CD4-positive, alpha-beta T cell treated with Interferon alpha-2 for 1 hour (primary cell): ENCODE data around the gene FOXL2.
"Not testable (repeated sequence)": the region's sequence is repeated elsewhere in the genome, so short reads cannot be mapped to it uniquely, and the experiment has no call there.

ENCODE experiments used
- DNase-seq, 2 donors: peaks; one replicate each; pipeline ENCODE4 v3.0.0-alpha.2; 2020 to 2022

Gene FOXL2

DNA sequence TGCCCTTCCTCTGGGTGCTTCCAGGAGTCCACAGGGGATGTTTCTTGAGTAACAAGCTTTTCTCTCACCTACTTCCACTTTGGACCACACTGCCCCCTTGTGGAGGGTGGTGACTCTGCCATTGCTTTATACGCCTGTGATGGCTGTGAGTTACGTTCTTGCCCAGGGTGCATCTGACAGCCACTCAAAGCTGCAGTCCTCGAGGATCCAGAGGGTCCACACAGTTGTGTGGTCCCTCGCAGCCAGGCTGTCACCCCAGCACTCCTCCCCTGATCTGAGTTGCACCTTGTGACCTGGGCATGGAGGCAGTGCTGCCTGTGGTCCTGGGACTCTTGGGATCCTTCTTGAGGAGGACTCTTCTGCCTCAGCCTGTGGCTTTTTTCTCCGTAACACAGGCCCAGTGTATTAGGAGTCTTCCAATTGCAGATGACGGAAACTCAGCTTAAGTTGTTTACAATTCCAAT, 23.4 kb downstream of the FOXL2 start:
- peak; percentile 81 to 85 for DNase-seq

DNA sequence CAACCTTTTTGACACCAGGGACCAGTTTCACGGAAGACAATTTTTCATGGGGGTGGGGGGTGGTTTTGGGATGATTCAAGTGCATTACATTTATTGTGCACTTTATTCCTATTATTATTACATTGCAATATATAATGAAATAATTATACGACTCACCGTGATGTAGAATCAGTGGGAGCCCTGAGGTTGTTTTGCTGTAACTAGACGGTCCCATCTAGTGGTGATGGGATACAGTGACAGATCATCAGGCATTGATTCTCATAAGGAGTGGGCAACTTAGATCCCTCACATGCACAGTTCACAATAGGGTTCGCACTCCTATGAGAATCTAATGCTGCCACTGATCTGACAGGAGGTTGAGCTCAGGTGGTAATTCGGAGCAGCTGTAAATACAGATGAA, 24.5 kb downstream of the FOXL2 start:
- not testable (repeated sequence) for DNase-seq

DNA sequence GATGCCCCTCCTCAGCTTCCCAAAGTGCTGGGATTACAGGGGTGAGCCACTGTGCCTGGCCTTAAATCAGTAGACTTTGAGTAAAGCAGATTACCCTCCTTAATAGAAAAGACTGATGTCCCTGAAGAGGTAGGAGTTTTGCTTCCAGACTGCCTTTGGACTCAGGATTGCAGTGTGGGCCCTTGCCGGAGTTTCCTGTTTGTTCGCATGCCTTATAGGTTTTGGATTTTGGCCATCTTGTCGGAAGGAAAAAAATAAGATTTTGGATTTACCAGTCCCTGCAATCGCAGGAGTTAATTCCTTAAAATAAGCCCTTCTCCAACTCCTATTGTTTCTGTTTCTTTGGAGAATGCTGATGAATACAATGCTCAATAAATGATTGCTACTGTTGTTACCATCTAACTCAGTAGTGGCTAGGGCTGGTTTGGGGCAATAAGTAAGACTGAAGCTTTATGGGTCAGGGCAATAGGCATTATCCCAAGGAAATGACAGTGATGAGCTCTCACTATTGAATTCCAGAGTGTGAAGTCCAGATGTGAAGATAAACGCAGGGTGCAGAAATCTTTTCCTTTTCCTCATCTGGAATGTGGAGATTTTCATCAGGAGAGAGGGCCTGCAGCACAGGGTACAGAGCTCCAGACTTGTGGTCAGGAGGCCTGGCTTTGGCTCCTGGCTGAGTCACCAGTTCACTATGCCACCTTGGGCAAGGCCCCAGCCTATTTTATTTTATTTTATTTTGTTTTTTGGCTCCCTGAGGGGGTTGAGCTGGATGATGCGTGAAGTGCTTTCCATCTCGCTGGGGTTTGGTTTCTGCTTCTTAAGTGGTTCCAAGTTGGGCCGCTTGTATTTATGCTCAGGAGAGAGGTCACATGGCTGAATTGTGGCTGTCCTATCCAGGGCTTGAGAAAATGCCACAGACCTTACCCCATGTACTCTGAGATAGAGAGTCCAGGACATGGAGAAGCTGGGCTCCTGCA, 25.3 kb downstream of the FOXL2 start:
- DNase-seq = no peak

DNA sequence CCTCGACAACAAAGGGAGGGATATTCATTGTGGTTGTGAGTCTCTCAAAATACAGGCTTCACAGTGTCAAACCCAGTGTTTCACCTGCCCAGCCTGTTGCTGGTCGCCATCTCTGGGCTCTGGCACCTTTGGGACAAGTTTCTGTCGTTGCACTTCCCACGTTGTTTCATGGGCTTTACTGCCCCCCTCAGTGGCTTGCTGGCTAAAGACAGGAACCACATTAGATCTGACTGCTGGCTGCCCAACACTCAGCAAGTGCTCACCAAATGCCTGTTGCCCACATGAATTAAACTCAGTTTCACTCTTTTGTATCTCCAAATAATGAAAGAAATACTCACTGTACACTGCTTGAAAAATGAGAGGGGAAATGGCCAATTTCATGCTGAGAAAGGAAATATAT, 27.6 kb downstream of the FOXL2 start:
- no peak for DNase-seq

DNA sequence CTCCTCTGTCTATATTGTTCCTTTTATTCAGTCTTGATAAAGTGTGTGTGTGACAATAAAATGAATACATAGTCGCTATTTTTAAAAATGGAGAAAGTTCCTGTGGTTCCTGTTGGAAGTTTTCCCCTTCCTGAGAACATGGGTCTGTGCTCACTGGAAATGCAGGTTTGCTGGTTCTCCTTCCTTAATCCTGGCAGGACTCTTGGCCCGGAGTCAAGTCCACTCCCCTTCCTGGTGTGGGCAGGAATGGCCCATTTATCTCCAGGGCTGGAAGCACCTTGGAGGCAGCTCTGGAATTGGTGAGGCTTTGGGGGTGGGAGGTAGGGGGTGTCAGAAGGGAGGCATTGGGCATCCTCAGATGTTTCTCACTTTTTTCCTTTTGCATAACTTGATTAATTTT, 30.1 kb downstream of the FOXL2 start:
- no peak for DNase-seq

DNA sequence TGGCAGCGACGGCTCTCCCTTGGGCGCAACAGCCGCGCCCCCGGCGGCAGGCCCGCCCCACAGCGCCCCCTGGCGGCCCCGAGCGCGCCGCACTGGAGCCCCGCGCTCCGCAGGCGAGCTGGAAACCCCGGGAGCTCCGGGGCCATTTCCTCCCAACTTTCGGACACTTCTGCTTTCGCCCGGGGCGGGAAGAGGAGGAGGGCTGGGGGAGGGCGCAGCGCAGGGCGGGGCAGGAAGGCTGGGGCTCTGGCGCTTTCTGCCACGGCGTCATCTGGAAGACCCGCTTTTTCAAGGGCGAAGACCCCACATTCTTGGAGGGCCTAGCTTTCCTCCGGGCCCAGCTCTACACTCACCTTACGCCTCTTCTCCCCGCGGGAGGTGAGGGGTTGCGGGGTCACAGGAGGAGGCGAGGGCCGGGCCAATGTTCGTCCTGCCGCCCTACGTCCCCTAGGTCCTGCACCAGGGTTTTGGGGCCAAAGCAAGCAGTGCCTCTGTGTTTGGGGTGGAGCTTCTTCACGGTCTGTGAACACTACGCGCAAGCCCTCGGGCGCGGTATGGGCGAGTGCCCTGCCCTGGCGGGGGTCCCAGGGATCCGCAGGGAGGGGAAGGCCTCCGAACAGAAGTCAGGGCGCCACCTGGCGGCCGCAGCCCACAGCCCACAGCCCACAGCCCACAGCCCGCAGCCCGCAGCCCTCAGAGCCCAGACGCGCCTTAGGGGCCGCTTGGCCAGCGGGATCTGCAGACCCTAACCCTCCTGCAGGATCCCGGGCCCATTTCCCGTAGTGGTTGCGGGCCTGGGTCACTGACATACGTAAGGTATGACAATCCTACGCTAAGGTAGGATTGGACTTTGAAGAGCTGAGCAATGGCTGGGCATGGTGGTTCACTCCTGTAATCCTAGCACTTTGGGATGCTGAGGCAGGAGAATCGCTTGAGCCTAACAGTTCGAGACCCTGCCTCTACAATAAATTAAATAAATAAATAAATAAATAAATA, 31.1 kb downstream of the FOXL2 start:
- peak; percentile 80 to 82 for DNase-seq

DNA sequence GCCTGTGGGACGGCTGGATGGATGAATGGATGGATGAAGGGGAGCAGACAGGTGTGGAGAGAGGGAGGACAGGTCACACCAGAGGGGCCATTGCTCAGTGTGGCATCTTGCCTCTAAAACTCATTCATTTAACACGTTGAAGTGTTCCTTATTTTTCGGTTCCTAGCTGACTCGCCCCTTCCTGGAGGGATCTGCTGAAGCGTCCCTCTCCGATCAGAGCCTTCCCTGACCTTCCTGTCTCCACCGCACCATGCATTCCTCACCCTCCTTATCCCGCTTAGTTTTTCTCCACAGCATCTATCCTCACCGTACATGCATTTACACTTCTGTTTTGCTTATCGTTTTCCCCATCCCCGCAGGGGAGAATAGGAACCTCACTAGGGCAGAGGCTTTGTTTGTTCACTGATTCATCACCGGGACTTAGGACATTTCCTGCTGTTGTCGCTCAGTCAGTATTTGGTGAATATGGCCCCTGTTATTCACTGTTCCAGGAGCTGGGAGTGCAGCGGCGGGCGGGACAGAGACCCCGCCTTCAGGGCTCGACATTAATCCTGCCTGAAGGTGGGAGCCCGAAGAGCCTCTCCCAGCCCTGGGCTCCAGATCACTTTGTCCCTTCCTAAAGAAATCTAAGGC, 32.0 kb downstream of the FOXL2 start:
- no peak for DNase-seq

DNA sequence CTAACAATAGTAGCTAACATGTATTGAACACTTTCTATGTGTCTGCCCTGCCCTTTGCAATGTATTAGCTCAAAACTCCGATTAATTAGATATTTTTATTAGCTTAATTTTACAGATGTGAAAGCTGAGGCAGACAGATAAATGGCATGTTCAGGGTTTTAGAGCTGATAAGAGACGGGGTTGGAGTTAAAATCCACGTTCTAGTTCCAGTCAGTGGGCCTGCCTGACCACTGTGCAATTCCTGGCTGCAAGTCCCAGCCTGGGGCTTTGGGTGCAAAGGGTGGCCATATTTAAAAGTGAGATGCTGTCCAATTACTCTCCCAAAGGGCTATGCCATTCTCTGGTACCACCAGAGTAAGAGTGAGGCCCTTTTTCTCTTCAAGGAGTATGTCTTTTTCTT, 33.2 kb downstream of the FOXL2 start:
- no peak for DNase-seq

DNA sequence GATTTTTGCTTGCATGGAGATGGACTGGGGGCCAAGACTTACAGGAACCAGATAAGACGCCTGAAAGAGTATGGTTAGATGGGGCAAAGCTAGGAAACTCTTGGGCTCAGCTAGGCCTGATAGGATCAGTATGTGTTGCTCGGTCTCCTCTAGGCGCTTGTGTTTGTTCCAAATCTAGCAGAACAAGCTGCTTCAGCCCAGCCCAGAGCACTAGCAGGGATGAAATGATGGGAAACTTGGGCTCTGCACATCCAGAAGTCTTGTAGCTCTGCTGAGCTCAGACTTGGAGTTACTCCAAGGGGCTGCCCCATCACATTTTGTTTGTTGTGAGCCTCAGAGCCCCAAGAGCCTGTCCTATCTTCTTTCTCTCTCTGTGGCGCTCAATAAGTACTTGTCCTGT, 34.7 kb downstream of the FOXL2 start:
- DNase-seq = no peak

DNA sequence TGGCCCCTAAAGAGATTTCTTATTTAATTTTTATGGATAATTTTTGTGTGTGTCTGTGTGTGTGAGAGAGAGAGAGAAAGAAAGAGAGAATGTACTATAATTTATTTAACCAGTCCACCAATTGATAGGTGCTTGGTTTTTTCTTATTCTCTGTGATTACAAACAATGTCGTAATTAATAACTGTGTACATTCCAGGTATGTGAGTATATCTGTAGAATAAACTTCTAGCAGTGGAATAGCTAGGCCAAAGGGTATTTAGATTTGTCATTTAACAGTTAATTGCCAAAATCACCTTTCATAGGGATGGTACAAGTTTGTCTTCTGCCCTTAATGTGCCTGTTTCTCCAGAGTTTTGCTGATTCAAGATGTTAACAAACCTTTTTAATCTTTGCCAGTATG, 35.3 kb downstream of the FOXL2 start:
- DNase-seq = no peak

DNA sequence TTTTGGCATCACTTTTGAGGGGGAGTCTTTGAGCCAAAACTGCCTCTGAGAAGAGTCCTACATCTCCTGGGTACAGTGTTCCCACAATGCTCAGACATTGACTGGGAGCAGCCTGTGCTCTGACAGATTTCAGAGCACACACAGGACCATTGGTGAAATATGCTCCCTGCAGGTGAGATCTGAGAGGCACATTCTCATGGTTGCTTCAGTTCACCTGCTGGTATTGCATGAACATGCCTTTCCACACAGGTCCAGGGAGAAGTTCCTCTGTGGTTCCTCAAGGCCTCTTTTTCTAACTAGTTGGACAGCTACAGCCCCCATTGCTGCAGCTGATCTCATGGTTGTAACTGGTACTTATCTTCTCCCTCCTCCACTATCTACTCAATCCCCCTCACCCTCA, 37.0 kb downstream of the FOXL2 start:
- no peak for DNase-seq

DNA sequence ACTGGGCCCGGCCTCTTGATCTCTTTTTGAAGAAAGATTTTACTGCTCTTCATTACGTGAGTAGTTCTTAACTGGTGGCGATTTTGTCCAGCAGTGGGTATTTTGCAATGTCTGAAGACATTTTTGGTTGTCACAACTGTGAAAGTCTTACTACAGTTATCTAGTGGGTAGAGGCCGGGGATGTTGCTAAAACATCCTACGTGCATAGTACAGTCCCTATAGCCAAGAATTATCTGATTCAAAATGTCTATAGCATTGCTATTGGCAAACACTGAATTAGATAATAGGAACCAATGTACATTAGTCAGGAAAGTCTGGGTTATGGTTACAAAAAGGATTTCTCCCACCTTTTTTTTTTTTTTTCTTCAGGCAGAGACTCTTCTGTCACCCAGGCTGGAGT, 38.1 kb downstream of the FOXL2 start:
- DNase-seq = no peak

DNA sequence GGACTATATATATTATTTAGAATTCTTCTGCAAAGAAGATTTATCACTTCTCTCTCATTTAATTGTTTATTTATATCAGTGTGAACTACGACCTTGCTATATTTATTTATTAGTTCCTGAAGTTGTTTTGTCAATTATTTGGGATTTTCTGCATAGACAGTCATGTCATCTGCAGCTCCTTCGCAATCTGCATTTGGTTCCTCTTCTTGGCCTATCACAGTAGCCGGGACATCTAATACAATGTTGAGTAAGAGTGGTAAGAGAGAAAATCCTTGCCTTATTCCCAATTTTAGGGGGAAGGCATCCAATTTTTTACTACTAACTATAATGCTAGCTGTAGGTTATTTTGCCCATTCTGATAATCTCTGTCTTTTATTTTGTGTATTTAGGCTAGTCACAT, 39.4 kb downstream of the FOXL2 start:
- DNase-seq = no peak

DNA sequence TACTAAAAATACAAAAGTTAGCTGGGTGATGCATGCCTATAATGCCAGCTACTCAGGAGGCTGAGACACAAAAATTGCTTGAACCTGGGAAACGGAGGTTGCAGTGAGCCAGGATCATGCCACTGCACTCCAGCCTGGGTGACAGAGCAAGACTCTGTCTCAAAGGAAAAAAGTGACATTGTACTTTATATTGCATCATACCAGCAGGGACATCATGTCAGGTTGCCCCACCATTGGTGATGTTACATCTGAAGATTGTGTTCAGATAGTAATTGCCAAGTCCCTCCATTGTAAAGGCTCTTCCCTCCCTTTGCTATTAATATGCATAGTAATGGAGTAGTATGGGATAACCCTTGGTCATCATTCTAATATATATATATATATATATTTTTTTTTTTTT, 44.8 kb downstream of the FOXL2 start:
- DNase-seq = no peak

DNA sequence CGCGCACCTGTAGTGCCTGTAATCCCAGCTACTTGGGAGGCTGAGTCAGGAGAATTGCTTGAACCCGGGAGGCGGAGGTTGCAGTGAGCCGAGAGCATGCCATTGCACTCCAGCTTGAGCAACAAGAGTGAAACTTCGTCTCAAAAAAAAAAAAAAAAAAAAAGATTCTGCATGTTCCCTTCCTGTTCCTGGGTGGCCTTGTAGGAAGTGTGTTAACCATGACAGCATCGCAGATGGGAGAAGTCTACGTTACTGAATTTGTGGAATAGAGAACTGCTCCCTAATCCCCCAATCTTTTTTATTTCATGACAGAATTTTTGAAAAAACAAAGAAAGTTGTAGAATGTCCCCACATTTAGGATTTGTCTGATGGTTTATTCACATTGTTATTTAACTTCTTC, 45.4 kb downstream of the FOXL2 start:
- DNase-seq = no peak

DNA sequence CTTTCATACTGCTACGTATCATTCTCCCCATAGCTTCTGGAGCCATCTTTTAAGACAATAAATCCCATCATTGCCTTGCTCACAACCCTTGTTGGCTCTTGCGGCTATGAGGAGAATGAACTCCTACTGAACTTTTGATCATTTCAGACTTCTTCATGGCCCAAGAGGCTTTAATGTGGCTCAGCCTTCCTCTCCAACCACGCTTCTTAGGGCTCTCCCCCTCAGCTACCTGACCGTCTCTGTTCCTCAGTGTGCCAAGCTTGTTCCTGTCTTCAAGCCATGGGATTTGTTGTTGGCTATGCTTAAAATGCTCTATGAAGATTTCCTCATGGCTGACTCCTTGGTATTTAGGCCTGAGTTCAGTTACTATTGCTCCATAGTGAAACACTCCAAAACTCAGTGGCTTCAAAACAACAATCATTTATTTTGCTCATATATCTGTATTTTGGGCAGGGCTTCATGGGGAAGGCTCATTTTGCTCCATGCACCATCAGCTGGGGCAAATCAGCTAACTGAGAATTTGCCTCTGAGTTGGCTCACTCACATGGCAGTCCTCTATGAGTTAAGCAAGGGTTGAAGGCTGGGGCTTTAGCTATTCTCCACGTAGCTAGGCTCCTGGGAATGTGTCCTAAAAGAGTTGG, 47.5 kb downstream of the FOXL2 start:
- no peak for DNase-seq

DNA sequence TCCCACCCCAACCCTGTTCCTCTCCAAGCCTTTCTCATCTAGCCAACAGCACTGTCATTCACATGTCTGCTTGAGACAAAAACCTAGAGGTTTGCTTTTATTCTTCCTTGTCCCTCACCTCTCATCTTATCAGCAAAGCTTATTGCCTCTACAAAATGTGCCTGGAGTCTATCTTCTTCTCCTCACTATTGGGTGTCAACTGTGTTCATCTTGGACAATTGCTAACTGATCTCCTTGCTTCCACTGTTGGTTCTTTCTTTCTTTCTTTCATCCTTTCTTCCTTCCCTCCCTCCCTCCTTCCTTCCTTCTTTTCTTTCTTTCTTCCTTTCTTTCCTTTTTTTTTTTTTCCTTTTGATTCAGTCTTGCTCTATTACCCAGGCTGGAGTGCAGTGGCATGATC, 48.2 kb downstream of the FOXL2 start:
- no peak for DNase-seq

DNA sequence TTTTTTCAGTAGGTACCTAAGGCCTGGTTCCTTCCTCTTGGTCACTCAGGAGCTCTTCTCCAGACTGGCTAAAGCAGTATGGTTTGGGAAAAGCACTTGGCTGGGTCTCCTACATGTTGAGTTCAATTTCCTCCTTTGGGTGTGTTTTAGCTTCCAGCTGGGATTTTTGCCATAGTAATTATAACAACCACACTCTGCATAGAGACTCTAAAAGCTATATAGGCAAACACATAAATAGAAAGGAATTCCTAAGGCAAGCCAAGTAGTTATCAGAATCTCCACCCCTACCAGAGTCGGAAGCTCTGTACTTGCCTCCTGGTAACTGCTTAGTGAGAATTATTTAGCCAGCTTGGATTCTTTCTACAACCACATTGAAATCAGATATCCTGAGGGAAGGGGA, 48.6 kb downstream of the FOXL2 start:
- DNase-seq = no peak
